CD4-positive, alpha-beta T cell treated with Interleukin-1 beta for 1 hour (primary cell): ENCODE data around the gene TRAF1.
A peak's percentile ranks its signal among the peaks of the same experiment; 100 is the strongest.

Experiments used
- DNase-seq, 2 donors: peaks; one replicate each; pipeline ENCODE4 v3.0.0-alpha.2; 2020 to 2022

The TRAF1 gene

DNA sequence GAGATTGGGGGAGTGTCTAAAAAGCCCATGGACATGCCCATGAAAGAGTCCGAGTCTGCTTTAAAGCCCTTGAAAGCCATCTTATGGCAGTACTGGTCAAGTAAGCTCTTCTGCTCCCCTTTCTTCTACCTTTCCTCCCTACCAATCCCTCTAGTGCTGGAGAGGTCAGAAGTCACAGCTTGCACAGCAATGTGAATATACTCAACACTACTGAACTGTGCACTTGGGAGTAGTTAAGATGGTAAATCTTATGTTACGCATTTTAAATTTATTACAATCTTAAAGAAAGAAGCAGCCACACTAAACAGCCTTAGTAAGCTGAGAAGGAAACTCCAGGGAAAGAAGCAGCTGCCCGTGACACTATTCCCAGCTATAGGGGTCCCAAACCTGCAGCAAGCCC lies 12.3 kb upstream of the TRAF1 start:
- no peak for DNase-seq

DNA sequence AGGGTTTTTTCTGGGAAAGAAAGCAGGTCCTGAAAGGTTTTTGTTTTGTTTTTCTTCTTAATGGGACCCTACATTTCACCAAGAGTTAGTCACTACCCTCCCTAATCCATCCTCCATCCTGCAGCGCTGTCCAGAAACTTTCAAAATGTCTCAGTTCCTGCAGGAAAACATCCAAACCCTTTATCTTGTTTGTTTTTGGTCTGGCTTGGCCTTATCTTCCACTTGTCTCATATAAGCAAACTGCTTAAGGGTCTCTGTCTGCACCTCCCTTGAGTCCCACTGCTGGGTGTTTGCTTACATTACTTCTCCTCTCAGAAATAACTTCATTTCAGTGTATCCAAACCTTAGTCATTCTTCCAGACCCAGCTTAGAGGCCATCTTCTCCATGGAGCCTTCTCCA lies 11.0 kb upstream of the TRAF1 start:
- DNase-seq = no peak

DNA sequence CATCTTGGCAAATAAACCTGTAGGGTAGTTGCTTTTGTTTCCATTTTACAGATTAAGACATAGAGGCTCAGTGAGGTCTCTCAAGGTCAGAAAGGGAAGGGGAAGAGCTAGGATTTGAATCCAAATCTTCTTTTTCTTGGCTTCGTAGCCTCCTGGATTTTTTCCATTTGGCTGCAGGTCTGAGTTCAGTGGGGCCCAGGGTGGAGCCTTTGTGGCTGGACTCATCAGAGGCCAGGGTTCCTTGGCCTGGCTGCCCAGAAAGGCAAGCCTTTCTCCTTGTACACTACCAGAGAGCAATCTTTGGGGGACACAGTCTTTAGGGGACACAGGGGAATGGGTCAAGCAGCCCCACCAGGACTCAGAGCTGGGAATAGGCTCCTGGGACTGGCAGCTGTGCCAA lies 10.5 kb upstream of the TRAF1 start:
- no peak for DNase-seq

DNA sequence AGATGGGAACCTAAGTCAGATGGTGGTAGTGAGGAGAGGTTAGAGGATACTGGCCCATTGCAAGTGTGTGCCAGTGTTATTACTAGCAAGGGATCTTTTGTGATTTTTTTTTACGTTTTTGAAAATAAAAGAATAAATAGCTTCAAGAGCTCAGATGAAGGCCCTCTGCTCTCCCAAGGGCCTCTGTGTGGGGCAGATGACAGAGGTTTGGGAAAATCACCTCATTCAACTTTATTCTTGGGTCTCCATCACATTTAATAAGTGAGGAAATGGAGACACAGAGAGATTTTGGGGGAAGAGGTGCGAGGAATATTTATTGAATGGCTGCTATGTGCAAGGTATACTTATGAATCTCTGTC lies 10.1 kb upstream of the TRAF1 start:
- no peak for DNase-seq

DNA sequence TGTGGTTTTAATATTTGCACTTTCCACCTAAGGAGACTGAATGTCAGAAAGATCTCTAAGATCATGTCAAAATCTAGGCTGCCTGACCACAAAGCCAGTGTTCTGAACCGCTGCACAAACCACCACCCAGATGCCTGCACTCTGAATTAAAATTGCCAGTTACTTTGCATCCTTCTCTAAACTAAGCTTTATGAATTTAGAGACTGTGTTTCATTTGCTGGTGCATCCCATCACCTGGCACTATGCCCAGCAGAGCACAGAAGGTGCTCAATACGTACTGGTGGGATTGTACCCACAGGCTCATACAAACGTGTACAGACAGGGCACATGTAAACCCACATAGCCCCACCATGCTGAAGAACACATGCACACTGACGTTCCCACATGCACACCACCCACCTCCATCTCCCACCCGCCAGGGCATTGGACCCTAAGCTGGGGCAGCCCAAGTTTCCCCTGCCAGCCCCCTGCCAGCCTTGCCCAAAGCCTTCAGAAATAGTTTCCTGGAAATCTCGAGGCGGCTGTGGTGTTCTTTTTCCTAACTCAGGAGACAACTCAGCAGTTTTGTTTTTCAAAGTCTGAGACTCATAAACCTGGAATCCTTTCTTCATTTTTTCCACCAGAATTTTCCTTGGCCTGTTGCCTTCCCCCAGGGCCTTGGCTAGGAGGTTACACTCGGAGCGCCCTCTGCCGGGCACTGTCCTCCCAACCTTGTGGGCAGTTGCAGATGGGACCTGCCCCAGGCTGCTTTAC lies 9.6 kb upstream of the TRAF1 start:
- peak; percentile 85 to 88 for DNase-seq

DNA sequence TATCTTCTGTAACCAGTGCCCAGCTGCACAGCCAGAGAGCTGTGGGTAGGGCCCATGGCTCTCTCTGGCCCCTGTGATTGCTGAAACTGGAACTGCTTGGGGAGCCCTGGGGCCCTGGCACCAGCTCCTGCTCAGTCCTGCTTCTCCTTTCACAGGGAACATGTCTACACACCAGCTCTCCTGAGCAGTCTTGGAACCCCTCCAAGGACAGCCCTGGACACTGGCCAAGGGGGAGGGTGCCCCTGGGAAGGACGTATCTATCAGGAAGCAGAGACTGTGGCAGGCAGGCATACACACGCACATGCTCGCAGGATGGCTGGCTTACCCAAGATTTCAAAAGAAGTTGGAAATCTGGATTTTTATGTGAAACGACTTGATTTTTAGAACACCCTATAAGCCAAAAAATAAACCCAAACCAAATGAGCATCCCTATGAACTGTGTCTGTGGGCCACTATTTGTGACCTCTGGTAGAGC lies 8.8 kb upstream of the TRAF1 start:
- DNase-seq = peak; percentile 37 to 73

DNA sequence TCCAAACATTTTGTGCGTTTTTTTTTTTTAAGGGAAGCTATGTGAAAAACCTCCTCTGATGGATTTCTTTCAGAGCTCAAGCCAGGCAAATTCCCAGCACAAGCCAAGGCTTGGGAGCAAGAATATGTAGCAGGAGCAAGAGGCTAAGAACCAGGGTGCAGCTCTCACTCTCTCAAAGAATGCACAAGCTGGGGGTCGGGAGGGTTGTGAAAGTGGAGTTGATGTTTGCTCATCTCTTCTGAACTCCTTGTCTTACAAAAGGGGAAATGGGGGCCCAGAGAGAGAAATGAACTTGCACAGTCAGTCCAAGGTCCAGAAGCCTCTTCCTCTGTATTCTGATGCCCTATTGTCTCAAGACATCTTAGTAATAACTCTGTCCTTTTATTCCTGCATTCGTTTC lies 7.7 kb upstream of the TRAF1 start:
- DNase-seq = peak in 1 of 2 donors; percentile 8

DNA sequence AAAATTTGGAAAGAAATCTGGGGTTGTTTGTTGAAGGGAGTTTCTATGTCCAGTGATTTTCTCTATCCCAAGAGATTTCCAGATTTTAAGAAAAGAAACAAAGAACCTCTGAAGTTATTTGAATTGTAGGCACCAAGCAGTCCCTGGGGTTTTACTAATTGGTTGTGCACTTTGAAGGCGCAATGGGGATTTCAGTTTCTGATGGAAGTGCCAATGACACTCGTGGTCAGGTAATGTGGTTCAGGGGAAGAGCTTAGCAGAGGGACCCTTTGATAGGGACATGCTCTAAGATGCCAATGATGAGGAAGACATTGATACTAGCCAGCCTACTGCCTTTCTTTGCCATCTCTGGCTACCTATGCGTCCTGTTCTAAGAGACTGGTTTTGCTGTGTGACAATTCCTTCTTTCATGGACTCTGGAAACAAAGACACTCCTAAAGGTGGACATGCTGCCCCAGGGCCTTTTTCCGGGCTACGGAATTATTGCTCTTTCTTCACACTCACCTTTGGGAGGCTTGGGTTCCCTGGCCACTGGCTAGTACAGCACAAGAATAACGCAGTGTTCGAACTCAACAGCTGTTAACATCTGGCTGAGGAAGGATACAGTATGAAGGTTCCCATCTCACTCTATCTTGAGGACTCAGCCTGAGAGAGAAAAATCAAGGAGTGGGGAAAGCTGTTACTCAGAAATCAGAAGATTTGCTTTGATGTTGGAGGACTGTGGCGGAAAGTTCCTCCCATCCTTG lies 6.9 kb upstream of the TRAF1 start:
- DNase-seq = peak in 1 of 2 donors; percentile 17

DNA sequence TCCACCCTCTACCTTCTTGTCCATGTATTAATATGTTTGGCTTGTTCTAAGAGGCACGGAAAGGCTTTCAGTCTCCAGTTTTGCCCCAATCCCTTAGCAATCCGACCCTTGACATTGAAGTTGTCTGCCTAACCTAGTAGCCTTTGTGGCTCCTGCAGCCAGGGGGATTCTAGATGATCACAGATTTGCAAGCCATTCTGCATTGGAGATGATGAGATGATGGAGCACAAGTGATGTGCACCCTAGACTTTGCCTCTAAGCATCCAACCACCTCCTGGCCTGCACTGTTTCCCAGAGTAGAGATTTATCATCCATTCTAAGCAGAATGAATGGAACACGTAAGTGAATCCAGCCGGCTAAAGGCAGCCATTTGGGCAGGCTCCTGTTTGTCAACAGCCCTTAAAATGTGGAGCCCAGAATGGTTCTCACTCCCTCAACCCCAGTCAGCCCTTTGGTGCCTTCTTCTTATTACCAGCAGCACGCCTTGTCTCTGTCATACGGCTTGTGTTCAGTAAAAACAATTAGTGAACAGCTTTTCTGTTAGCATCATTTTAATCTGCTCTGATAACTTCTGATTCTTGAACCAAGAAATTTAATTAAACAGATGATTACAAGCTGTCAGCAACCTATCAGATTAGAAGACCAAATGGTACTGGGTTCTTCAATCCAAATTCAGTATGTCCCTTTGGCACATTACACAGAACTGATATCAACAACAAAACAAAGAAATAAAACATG lies 5.7 kb upstream of the TRAF1 start:
- peak in 1 of 2 donors; percentile 14 for DNase-seq

DNA sequence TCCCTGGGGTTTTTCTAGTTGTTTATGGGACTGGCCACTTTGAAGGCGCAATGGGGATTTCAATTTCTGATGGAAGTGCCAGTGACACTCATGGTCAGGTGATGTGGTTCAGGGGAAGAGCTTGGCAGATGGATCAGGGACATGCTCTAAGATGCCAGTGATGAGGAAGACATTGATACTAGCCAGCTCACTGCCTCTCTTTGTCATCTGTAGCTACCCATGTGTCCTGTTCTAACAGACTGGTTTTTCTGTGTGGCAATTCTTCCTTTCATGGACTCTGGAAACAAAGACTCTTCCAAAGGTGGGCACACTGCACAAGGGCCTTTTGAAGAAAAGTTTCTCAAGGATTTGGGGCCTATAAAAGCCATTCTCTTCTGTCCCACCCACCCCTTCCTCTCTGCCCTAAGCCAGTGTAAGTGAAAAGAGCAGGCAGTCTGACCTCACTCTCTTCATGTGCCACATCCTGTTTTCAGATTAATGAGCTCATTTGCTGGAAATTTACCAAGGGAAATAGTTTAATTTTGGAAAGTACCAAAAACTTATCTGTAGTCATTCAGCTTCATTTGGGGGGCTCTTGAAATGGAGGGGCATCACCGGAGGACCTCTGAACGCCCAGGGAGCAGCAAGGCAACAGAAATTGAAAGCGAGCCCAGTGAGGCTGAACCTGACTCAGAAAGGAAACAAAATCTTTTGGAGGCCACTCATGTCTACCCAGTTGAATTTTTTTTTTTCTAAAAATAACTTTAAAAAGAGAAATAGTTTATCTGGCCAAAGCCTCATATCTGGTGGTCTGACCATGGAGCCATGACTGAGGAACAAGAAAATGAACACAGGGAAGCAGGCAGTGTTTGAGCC lies 4.9 kb upstream of the TRAF1 start:
- DNase-seq = peak; percentile 82 to 89

DNA sequence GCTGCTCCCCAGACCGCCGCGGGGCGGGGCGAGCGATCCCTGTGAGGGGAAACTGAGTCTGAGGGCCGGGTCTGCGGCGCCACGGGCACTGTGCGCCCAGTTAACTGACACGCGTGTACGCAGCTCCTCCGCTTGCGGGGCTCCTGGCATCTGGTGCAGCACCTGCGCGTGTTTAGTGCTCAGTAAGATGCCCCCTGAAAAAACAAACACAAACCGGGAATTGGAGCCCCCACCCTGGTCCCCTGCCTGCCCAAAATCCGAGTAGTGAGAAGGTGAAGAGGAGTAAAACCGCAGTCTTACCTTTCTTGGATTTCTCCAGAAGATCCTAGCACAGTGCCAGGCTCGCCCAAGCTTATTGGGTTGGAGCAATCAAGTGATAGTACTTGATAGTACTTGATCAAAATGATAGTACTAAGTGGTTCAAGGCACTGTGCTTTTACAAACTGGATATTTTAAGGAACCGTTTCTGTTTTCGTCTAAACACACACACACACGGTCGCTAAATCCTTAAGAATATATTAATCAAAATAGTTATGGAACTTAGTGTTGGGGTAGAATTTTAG lies 2.7 kb upstream of the TRAF1 start:
- no peak for DNase-seq

DNA sequence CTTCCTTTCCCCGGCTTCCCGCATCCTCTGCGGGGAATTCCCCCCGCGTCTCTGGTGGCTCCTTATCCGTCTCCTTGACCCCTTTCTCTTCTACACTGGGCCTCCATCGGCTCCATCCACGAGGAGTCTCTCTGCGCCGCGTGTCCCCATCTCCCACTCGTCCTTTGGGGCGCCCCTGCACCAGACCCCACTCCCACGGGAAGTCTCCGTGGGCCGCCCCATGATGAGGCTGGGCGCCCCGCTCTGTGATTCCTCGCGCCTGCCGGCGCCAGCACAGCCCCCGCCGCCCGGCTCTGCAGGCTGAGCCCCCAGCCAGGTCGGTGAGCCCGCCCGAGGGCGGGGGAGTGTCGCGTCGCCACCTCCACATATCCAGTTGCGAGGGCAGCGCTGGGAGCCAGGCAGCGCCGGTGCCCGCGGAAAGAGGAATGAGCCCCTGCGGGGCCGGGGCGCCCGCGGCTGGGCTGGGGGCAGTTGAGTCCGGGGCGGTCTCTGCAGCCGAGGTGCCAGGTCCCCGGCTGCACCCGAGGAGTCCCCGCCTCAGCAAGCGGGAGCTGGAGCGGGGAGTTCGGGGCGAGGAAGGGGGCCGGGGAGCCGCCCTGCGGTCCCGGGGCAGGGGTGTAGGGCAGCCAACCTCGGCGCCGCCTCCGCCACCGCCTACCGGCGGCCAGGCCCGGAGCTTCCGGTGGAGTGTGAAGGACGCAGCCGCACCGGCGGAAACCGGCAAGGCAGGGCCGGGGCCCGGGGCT lies 2.1 kb upstream of the TRAF1 start:
- DNase-seq = peak; percentile 82

DNA sequence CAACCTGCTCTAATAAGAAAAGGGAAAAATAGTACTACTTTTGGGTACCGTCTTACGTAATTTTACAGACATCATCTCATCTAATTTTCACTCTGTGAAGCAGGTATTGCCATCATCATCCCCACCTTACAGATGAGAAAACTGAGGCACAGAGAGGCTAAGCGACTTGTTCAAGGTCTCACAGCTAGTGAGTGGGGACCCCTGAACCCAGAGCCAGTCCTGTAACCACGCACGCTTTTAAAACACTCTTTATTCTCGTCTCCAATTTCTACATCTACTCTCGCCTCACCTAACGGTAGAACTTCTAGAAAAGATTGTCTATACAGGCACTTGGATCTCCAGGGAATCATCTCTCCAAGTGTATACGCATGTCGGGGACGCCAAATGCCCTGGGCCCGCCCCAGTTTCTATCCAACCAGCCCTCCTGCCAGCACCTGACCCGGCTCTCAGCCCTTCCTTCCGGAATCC lies 1.5 kb upstream of the TRAF1 start:
- DNase-seq = peak; percentile 53 to 75

DNA sequence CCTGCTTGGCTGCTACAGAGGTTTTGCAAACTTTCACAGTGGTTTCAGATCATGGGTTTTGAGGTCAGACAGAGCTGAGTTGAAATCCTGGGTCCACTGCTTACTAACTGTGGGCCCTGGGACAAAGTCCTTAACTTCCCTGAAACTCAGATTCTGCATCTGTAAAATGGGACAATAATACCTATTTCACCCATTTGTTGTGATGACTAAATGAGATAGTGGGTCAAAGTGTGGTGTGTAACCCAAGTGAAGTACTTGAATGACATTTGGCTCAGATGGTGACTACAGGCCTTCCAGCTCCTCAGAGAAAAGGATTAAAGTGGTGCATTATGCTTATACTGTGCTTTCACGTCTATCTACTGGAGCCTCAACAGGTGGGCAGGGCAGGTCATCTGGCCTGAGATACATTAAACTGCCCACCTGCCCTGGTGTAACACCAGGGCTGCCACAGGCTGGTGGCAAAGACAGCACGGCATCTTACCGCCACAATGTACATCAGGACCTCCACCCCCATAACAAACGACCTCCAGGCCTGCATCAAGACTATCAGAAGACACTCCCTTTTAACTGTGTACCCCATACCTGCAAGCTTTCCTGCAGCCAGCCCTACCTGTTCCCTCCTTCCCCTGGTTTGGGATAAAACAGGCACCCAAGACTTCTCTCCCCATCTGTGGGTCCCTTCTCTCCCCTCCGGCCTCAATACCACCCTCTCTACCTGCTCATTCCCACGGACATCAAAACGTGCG lies 846 bp upstream of the TRAF1 start:
- peak in 1 of 2 donors; percentile 40 for DNase-seq

DNA sequence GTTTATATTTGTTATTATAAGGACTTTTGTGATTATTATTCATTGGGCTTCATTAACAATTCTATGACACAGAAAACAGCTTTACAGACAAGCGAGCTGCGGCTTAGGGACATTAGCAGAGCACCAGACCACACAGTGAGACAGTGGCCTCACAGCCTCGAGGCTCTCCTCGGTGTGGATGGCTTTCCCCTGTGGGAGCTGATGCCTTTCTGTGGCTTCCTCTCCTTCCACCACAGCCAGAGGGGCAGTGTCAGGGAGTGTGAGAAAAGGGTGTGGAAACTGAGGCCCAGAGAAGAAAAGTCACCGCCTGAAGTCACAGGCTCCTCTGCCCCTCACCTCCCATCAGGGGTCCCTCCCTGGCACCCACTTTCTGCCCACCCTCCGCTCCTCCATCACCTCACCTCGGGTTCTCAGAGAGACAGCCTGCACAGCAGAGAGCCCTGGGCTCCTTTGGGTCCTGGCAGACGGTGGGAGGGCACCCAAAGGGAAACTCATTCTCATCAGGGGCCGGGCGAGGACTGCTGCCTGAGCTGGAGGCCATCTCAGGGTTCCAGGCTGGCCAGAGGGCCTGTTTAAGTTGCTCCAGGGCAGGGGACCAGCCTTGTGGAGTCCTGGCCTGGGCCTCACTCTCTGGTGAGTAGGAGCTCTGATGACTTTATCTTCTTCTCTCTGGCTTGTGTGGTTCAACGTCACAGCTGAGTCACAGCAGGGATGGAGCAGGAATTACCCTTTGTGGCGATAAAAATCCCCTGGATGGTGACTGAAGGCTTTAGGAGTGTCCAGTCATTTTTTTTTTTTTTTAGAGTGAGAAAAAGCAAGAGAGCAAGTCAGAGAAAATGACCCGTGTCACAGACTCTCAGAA lies 830 bp downstream of the TRAF1 start:
- peak; percentile 88 to 91 for DNase-seq

DNA sequence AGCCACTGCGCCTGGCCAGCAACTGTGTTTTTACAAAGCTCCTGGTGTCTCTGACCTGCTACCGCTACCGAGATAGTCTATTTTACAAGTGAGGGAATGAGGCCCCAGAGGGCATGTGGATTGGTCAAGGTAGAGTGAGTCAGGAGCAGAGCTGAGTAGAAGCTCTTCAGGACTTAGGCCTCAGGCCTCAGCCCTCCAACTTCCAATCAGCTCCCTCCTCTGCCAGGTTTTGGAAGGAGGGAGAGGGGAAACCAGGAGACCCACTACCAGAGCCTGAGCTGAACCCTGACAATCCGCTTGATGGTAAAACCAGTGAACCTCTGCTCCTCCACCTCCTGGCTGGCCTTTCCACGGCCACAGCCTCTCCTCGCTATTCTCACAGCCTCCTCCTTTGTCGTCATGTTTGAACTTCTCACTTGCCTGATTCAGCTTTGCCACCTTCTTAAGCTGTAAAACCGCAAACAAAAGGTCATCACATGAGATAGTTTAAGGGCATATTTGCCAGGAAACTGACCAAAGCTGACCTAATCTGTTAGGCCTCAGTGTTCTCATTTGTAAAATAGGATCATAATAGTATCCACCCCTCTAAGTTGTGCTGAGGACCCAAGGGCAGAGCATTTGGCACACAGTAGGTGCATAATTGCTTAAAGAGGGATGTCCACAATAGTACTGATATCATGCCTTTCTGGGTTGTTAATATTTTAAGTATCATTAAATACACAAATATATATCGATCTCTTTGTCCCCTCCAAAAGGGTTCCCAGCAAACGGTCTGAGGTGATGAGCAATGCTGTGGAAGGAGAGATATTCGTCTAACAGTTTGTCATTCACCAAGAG lies 1.7 kb downstream of the TRAF1 start:
- DNase-seq = peak in 1 of 2 donors; percentile 67

DNA sequence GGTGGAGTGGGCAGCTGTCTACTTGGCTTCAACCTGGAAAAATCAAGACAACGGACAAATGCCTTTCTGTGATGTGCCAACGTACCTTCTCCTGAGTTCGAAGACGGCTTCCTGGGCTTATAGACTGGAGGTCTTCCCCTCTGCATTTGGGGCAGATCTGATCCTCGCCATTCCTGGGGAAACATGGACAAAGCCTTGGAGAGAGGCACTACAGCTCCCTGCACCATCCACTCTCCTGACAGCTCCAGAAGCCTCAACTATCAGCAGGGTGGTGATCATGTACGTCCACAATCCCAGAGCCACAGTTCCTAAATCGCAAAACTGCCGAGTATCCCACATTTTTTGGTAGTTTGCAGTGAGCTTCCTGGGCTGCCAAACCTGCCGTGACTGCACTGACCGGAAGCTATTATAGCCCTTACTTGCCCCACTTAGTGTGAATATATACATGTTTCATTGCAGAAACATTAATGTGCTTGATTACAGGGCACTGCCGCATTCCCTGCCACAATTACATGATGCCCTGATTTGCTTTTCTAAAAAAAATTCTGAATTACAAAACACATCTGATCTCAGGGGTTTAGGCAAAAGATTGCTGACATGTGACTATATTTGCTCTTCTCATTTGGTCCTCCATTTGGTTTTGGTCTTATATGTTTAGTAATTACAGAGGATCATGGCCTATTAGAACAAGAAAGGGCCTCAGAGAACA lies 2.8 kb downstream of the TRAF1 start:
- peak in 1 of 2 donors; percentile 33 for DNase-seq
